KG1 (cell line): ENCODE measurements around the gene ULBP1.
"Not testable (repeated sequence)": the region's sequence is repeated elsewhere in the genome, so short reads cannot be mapped to it uniquely, and the experiment has no call there.

ENCODE experiments used
- DNase-seq: peaks from one replicate; lab custom pipeline; 2025; lab: John Stamatoyannopoulos, UW

Gene ULBP1

GRCh38 chr6:149953934-149954327, 9.8 kb upstream of the ULBP1 start:
- not testable (repeated sequence) for DNase-seq

- DNase-seq: not testable (repeated sequence)
These were observed 9.3 kb upstream of the ULBP1 start for GRCh38 chr6:149954328-149954983.

- not testable (repeated sequence) for DNase-seq
These were observed 8.6 kb upstream of the ULBP1 start for GRCh38 chr6:149954984-149955653.

GRCh38 chr6:149955654-149956317, 8.0 kb upstream of the ULBP1 start:
- DNase-seq: not testable (repeated sequence)

GRCh38 chr6:149958124-149958523, 5.6 kb upstream of the ULBP1 start:
- not testable (repeated sequence) for DNase-seq

- not testable (repeated sequence) for DNase-seq
These were observed 3.9 kb upstream of the ULBP1 start for GRCh38 chr6:149959806-149960205.

GRCh38 chr6:149960488-149960887, 3.3 kb upstream of the ULBP1 start:
- DNase-seq: no peak

GRCh38 chr6:149961728-149962425, 1.9 kb upstream of the ULBP1 start:
- no peak for DNase-seq

- DNase-seq: no peak
These were observed 1.1 kb upstream of the ULBP1 start for GRCh38 chr6:149962461-149963211.

GRCh38 chr6:149963212-149963461, 606 bp upstream of the ULBP1 start:
- no peak for DNase-seq

- no peak for DNase-seq
These were observed 808 bp downstream of the ULBP1 start for GRCh38 chr6:149964308-149965193.

- no peak for DNase-seq
These were observed 1.7 kb downstream of the ULBP1 start for GRCh38 chr6:149965194-149966020.

- not testable (repeated sequence) for DNase-seq
These were observed 2.6 kb downstream of the ULBP1 start for GRCh38 chr6:149966319-149966718.

- no peak for DNase-seq
These were observed 3.8 kb downstream of the ULBP1 start for GRCh38 chr6:149967591-149967990.

GRCh38 chr6:149967999-149968398, 4.3 kb downstream of the ULBP1 start:
- DNase-seq: not testable (repeated sequence)

GRCh38 chr6:149968909-149969308, 5.2 kb downstream of the ULBP1 start:
- not testable (repeated sequence) for DNase-seq

- no peak for DNase-seq
These were observed 5.9 kb downstream of the ULBP1 start for GRCh38 chr6:149969635-149970034.

- DNase-seq: not testable (repeated sequence)
These were observed 10.7 kb downstream of the ULBP1 start for GRCh38 chr6:149974394-149974793.

GRCh38 chr6:149974825-149975224, 11.1 kb downstream of the ULBP1 start:
- no peak for DNase-seq

- no peak for DNase-seq
These were observed 11.7 kb downstream of the ULBP1 start for GRCh38 chr6:149975400-149975799.
